Vagina (tissue), 2 donors: Measurements from ENCODE around the gene ZNF480.

ENCODE experiments used
- POLR2A ChIP-seq, 2 donors: fragments of 450-650 bp; IDR thresholded peaks; one replicate each; pipeline ENCODE4 v1.6.1; 2017; ENCODE audit warnings: antibody characterized with exemption in 2 of 2, mild to moderate bottlenecking in 2 of 2, moderate library complexity in 2 of 2
- TF ChIP-seq, protein P1 (sequence below), 3 experiments: fragments of 450-650 bp in 2 of 3; fragments of 200-600 bp in 1 of 3; sonication (generic) in 1 of 3; IDR thresholded peaks; one replicate each; pipeline ENCODE4 v1.5.1; 2017 to 2019; ENCODE audit warnings: antibody characterized with exemption in 3 of 3, mild to moderate bottlenecking in 2 of 3, moderate library complexity in 2 of 3

DNA sequence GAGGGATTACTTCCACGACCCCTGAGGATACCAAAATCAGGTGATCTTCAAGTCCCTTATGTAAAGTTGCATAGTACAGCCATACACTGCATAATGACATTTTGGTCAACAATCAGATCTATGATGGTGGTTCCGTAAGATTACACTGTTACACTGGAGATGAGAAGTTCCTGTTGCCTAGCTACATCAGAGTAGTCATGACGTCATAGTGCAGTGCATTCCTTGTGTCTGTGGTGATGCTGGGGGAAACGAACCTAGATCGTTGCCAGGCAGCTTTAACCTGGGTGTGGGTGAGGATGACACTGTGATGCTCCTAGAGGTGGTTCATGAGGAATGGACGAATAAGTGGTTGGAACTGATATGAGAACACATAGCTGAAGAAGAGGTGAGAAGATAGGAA lies 48.2 kb downstream of the ZNF480 start:
- TF ChIP-seq, protein P1, sequence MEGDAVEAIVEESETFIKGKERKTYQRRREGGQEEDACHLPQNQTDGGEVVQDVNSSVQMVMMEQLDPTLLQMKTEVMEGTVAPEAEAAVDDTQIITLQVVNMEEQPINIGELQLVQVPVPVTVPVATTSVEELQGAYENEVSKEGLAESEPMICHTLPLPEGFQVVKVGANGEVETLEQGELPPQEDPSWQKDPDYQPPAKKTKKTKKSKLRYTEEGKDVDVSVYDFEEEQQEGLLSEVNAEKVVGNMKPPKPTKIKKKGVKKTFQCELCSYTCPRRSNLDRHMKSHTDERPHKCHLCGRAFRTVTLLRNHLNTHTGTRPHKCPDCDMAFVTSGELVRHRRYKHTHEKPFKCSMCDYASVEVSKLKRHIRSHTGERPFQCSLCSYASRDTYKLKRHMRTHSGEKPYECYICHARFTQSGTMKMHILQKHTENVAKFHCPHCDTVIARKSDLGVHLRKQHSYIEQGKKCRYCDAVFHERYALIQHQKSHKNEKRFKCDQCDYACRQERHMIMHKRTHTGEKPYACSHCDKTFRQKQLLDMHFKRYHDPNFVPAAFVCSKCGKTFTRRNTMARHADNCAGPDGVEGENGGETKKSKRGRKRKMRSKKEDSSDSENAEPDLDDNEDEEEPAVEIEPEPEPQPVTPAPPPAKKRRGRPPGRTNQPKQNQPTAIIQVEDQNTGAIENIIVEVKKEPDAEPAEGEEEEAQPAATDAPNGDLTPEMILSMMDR (IDR thresholded peaks at IDR 0.05) = no peak
- no peak for TF ChIP-seq POLR2A (IDR thresholded peaks at IDR 0.05)
